Upper lobe of left lung (tissue), 6 donors: Measurements from ENCODE around the gene TRIM41. TPM values are rescaled to one million over a fixed set of nuclear protein-coding genes. Genes with fewer than 3 reads are reported as not detected.
A peak's percentile ranks its signal among the peaks of the same experiment; 100 is the strongest.

ENCODE experiments used
- ATAC-seq, 2 donors: fragments of 200-7000 bp; cut with Tn5 transposase; one replicate each; pipeline ENCODE4 v1.9.1; 2022; ENCODE audit warnings: mild to moderate bottlenecking in 2 of 2, moderate library complexity in 2 of 2; ENCODE audit not compliant: low FRiP score in 2 of 2
- DNase-seq, 2 donors: peaks; one replicate each; pipeline ENCODE4 v3.0.0-alpha.2; 2019 to 2020
- H3K27ac ChIP-seq, 4 donors: fragments of 200-600 bp; sonication (generic); one replicate each; pipeline ENCODE4 v1.5.1; 2016 to 2019
- H3K27me3 ChIP-seq, 4 donors: fragments of 200-600 bp; sonication (generic); one replicate each; pipeline ENCODE4 v1.5.1; 2017 to 2019
- H3K36me3 ChIP-seq, 4 donors: fragments of 200-600 bp; sonication (generic); one replicate each; pipeline ENCODE4 v1.5.1; 2016 to 2019
- H3K4me1 ChIP-seq, 4 donors: fragments of 200-600 bp; sonication (generic); one replicate each; pipeline ENCODE4 v1.5.1; 2018 to 2019
- H3K4me3 ChIP-seq, 4 donors: fragments of 200-600 bp; sonication (generic); one replicate each; pipeline ENCODE4 v1.5.1; 2017 to 2019; ENCODE audit warnings: mild to moderate bottlenecking in 2 of 4, moderate library complexity in 1 of 4
- H3K9me3 ChIP-seq, 4 donors: fragments of 200-600 bp; sonication (generic); one replicate each; pipeline ENCODE4 v1.5.1; 2018 to 2019
- EP300 ChIP-seq, 4 donors: sonication (generic); formaldehyde crosslinking; IDR thresholded peaks; one replicate each; pipeline ENCODE4 v1.5.1; 2017; ENCODE audit warnings: antibody characterized with exemption in 4 of 4, control low read depth in 2 of 4
- POLR2A ChIP-seq, 4 donors: fragments of 450-650 bp; IDR thresholded peaks; one replicate each; pipeline ENCODE4 v1.5.1; 2016 to 2017; ENCODE audit warnings: antibody characterized with exemption in 4 of 4, mild to moderate bottlenecking in 2 of 4
- POLR2AphosphoS5 ChIP-seq, 2 donors: sonication (generic); formaldehyde crosslinking; IDR thresholded peaks; one replicate each; pipeline ENCODE4 v1.5.1; 2017; ENCODE audit warnings: antibody characterized with exemption in 2 of 2
- WGBS, 2 donors: methylation state at CpG; one replicate each; pipeline ENCODE4 v1.1.5; 2017 to 2018; 5-methylcytosine and 5-hydroxymethylcytosine counted together
- total RNA-seq, 6 donors: library from RNA; depleted of rRNA in 4 of 6; stranded (reverse); fragments of >200 nt in 4 of 6; gene quantifications; one replicate each; pipeline versions ENCODE4 v1.1.0 to v1.2.1, GENCODE V29; 2016 to 2021
- TF ChIP-seq, protein P1 (sequence below), 6 experiments: fragments of 450-650 bp in 4 of 6; fragments of 200-600 bp in 2 of 6; sonication (generic) in 2 of 6; IDR thresholded peaks; one replicate each; pipeline ENCODE4 v1.5.1; 2016 to 2019; ENCODE audit warnings: antibody characterized with exemption in 6 of 6
- donor health status: DM: no; HTN: no; CAD: no; lungs with moderate emphysema.
- donor health status: DM: no; HTN: yes; CAD: no; lungs with severe emphysema.

The TRIM41 gene
- total RNA-seq, 6 donors from 2014 or later = 14.4 to 75.4 (median 34.1) TPM

DNA sequence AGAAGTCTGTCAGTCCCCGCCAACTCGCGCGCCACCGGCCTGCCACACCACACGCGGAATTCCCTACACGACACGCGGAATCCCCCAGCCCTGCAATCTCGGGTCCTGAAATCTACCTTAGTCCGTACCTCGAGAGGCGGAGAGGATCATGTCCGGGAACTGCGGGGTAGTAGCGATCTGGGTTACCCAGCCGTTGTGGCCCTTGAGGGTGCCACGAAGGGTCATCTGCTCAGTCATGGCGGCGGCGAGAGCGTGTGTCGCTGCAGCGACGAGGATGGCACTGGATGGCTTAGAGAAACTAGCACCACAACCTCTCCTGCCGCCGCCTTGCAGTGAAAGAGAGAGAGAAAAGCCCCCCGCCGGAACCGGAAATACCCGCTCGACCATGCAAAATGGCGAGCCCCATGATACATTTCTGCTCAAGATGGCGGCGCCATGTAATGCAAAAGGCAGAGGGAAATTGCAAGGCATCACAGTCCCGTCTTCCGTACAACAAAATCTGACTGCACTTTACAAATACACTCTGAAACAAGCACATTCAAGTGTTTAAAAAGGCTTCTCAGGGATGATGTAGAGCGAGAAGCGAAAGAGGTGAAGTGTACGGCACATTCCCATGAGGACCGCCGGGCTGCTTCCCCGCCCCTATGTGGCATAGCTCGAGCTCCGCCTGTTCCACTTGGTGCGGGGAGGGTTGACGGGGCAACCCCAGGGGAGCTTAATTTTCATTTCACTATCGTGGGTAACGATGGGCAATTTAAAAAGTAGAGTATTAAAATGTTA lies 20.7 kb downstream of the TRIM41 start, which contains the start of gene RACK1:
Gene RACK1, minus strand, starts transcription at position 343 of the 780 bp plus-strand sequence. Its CDS starts 106 bp downstream, at position 237.
- peak; percentile 82 to 86 for ATAC-seq
- H3K27me3 ChIP-seq = no peaks in the 10 kb centered on the region
- H3K9me3 ChIP-seq = no peaks in the 10 kb centered on the region
- peak within 1 kb of the TSS; percentile 58 to 87 (median 70) for H3K4me3 ChIP-seq
- H3K36me3 ChIP-seq = peaks cover 32 to 37% (median 34%) of the 10 kb centered on the region in 4 donors
- 0 to 1% methylated on average over 35 to 50 of the region's 50 CpGs for WGBS, 2 donors
- H3K27ac ChIP-seq = peak within 1 kb of the TSS; percentile 93 to 99 (median 96)
- TF ChIP-seq POLR2A (IDR thresholded peaks at IDR 0.05) (peak; percentile 30 to 86 (median 68)), EP300 (IDR thresholded peaks at IDR 0.05) (no peak), POLR2AphosphoS5 (IDR thresholded peaks at IDR 0.05) (peak; percentile 73 to 86)
- TF ChIP-seq, protein P1, sequence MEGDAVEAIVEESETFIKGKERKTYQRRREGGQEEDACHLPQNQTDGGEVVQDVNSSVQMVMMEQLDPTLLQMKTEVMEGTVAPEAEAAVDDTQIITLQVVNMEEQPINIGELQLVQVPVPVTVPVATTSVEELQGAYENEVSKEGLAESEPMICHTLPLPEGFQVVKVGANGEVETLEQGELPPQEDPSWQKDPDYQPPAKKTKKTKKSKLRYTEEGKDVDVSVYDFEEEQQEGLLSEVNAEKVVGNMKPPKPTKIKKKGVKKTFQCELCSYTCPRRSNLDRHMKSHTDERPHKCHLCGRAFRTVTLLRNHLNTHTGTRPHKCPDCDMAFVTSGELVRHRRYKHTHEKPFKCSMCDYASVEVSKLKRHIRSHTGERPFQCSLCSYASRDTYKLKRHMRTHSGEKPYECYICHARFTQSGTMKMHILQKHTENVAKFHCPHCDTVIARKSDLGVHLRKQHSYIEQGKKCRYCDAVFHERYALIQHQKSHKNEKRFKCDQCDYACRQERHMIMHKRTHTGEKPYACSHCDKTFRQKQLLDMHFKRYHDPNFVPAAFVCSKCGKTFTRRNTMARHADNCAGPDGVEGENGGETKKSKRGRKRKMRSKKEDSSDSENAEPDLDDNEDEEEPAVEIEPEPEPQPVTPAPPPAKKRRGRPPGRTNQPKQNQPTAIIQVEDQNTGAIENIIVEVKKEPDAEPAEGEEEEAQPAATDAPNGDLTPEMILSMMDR (IDR thresholded peaks at IDR 0.05) = peak in 2 of 6 experiments; percentile 8 to 10
- DNase-seq = peak; percentile 88 to 89
- H3K4me1 ChIP-seq = peaks cover 48 to 64% (median 52%) of the 10 kb centered on the region in 4 donors

DNA sequence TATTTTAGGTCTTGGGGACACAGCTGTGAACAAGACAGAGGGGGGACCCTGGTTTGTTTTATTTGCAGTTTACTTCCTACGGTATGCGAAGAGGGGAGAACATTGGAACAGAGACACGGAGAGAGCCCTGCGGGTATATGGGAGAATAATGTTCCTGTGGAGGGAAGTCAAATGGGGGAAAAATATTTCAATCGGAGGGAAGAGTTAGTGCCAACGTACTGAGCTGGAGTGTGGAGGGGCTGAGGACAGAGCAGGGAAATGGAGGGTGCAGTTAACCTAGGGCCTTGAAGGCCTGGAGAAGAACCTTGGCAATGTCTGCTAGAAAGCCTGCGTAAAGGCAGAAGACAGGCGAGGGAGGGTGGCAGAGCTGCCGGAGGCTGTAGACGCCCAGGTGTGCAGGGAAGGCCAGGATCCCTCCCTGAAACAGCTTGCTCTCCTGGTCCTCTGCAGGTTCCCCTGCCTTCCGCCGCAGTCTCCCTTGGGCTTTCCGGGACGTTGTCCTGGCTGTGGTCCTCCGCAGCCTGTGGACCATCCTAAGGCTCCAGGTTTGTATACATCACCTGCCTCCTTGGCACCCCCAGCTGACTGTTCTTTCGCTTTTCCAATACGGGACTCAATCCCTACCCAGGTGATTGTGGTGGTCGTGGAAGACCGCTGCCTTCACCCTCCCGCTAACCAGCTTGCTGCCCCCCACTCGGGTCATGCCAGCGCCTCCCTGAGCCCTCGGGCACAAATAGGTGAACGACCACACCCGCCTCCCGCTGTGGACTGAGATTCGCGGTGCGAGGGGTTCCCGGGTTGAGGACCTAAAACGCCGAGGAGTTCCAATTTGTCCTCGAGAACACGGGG lies 22.6 kb downstream of the TRIM41 start:
- Histone ChIP-seq H3K4me3 (peak overlapping the region; percentile 75 to 86 (median 83)), H3K36me3 (peaks cover 15 to 18% (median 15%) of the 10 kb centered on the region in 4 donors), H3K9me3 (no peaks in the 10 kb centered on the region), H3K4me1 (peaks cover 61 to 73% (median 68%) of the 10 kb centered on the region in 4 donors), H3K27me3 (no peaks in the 10 kb centered on the region), H3K27ac (peak overlapping the region; percentile 93 to 99 (median 96))
- WGBS, 2 donors = 38 to 62% methylated on average over 22 to 33 of the region's 34 CpGs
- ATAC-seq = no peak
- DNase-seq = peak in 1 of 2 donors; percentile 38
- TF ChIP-seq POLR2AphosphoS5 (IDR thresholded peaks at IDR 0.05) (no peak), POLR2A (IDR thresholded peaks at IDR 0.05) (no peak)

DNA sequence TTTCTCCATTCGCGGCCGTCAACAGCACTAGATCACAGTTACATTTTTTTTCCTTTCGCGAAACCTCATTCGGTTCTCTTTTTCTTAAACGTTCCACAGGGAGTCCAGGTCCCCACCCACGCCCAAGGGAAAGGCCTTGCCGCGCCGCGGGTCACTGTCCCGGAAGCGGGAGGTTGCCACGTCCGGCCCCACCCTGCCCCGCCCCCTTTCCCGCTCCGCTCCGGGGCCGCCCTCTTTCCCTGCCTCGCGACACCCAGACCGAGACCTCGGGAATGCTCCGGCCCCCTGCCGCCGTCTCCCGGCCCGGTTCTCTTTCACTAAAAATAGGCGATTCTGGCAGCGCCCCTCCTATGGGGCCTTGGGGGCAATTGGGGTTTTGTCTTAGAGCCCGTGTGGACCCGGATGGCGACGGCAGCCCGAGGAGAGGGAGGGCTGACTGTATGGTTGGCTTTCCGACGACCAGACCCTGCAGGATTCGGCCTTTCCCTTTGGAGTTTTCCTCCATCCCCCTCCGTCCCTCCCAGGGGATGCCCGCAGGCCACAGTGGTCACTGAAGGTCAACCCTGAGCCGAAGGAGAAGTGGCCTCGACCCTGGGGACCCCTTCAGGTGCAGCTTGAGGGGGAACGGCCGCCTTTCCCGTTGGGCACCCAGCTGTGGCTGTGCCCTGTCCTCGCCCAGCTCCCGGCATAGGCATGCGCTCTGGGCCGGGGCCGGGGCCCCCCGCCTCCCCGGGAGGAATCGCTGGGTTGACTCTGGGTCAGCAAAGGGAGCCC lies 23.4 kb downstream of the TRIM41 start:
- H3K36me3 ChIP-seq = peaks cover 7 to 10% (median 7%) of the 10 kb centered on the region in 4 donors
- H3K27ac ChIP-seq = peak overlapping the region; percentile 93 to 99 (median 96)
- H3K9me3 ChIP-seq = no peaks in the 10 kb centered on the region
- peak in 1 of 4 donors; percentile 60 for TF ChIP-seq EP300 (IDR thresholded peaks at IDR 0.05)
- TF ChIP-seq, protein P1 (IDR thresholded peaks at IDR 0.05) = no peak
- TF ChIP-seq POLR2A (IDR thresholded peaks at IDR 0.05) = peak in 3 of 4 donors; percentile 36 to 78 (median 65)
- TF ChIP-seq POLR2AphosphoS5 (IDR thresholded peaks at IDR 0.05) = peak; percentile 87 to 93
- DNase-seq (peak; percentile 91 to 97), ATAC-seq (peak; percentile 92 to 93)
- WGBS, 2 donors = 0% methylated on average over 42 to 53 of the region's 55 CpGs
- H3K4me1 ChIP-seq = peaks cover 55 to 74% (median 65%) of the 10 kb centered on the region in 4 donors
- H3K4me3 ChIP-seq = peak overlapping the region; percentile 75 to 86 (median 83)
- no peaks in the 10 kb centered on the region for H3K27me3 ChIP-seq

DNA sequence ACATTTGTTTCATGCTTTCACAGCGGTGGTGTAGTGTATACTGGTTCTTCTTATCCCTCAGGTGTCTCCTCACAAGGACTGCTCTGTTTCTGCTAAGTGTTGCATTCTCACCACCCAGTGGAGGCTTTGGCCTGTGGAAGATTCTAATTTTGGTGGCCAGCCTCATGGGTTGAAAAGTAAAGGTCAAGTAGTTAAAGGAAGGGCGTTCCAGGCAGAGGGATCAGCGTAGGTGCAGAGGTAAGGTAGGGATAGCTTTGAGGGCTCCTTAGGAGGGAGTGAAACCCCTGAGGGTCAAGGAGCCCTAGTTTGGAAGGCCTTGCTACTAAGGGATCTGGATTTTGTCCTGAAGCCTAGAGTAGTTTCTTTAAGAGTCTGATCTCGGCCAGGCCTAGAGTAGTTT lies 25.2 kb downstream of the TRIM41 start:
- DNase-seq = no peak
- Histone ChIP-seq H3K27me3 (no peaks in the 10 kb centered on the region), H3K27ac (peak overlapping the region; percentile 70 to 98 (median 94)), H3K4me1 (peaks cover 46 to 74% (median 56%) of the 10 kb centered on the region in 4 donors), H3K36me3 (peaks cover 0 to 10% (median 2%) of the 10 kb centered on the region in 4 donors), H3K9me3 (no peaks in the 10 kb centered on the region), H3K4me3 (peak overlapping the region in 3 of 4 donors; percentile 75 to 86 (median 84))
- no peak for TF ChIP-seq EP300 (IDR thresholded peaks at IDR 0.05)
- TF ChIP-seq, protein P1 (IDR thresholded peaks at IDR 0.05) = no peak
- TF ChIP-seq POLR2AphosphoS5 (IDR thresholded peaks at IDR 0.05) = no peak
- no peak for TF ChIP-seq POLR2A (IDR thresholded peaks at IDR 0.05)
- ATAC-seq = no peak
- 65 to 87% methylated on average over 4 of the region's 4 CpGs for WGBS, 2 donors
